Activated gamma-delta T cell (primary cell): Measurements from ENCODE around the gene LDB1.
A peak's percentile ranks its signal among the peaks of the same experiment; 100 is the strongest.

ENCODE experiments used
- DNase-seq: peaks from one replicate; lab custom pipeline; 2025; lab: John Stamatoyannopoulos, UW

The LDB1 gene

GRCh38 chr10:102135956-102136526 is 15.9 kb upstream of the LDB1 start:
- DNase-seq = no peak

DNA sequence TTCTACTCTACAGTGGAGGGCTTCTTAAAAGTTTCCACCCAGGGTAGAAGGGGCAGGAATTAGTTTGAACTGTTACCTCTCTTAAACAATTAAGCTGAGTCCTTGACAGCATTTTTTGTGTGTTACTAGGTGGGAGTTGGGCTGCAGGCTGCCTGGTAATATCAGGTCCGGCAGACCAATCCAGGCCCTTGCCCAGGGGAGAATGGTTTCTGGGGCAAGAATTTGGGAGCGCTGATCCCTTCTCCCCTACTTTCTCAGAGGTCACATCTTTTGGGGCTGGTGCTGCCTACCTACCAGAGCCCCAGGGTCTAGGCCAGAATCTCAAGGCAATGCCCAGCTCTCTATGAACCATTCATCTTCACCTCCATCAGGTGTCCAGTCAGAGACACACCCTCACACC is 14.2 kb upstream of the LDB1 start:
- DNase-seq = no peak

DNA sequence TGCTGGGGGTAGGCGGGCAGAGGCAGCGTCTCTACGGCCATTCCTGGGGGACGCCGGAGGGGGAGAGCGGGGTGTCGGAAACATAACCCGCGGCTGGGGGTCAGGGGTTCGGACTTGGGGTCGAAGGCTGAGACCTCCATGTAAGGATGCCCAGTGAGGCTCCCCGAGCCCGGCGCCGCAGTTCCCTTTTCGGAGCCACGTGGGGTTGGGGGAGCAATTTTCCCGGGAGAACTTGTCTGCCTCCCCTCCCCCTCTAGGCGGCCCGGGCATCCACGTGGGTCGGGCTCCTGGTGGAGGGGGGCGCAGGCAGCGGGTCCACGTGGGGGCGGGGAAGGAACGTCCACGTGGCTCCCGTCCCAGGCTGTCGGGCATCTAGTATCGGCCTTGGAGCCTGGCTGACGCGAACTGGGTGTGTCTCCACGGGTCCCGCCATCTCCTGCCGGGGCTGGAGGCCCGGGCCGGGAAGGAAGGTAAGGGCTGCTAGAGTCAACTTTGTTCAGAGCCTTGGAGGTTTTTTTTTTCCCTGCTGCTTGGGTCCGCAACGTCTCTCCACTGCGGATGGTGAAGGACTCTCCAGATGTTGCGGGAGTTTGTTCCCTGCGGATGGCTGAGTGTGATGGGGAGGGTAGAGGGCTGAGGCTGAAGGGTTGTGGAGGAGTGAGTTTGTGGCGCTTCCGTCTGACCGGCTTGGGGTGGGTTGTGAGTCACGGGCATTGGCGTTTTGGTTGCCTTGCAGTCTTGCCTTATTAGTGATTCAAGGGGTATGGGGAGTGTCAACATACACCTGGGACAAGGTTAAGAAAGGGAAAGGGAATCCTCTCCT is 13.4 kb upstream of the LDB1 start:
- no peak for DNase-seq

DNA sequence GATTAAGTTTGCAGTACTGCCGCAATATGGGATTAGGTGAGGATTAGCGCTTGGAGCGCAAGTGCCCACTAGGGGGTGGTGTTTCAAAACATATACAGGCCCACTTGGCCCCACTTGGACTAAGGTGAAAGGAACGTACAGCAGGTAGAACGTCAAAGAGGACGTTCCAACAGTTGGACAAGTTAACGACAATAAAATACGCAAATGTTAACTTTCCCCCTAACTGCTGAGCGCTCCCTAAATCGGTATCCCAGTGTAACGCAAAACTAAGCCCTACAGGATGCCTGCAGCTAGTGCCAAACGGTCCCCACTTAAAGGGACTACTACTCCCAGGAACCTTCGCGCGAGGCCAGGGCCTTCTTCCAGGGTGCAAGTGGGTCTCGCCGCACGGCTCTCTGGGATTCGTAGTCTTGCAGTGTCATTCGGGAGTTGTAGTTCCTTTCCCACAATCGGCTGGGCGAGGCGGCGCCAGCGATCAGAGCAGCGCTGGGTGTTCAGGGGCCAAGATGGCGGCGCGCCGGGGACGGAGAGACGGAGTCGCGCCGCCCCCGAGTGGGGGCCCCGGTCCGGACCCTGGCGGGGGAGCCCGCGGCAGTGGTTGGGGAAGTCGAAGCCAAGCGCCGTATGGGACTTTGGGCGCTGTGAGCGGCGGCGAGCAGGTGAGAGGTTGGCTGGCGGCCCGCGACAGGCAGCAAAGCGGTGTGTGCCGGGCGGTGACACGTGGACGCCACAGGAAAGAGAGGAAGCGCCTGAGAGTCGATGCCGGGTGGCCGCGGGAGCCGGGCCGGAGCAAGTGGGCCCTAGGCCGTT is 12.6 kb upstream of the LDB1 start, which contains the start of gene PPRC1:
TSS of gene PPRC1 (plus strand) at position 478 of the 810 bp plus-strand sequence. CDS start at position 507, 29 bp downstream.
- DNase-seq = peak; percentile 74

GRCh38 chr10:102132193-102132562 is 12.0 kb upstream of the LDB1 start:
- no peak for DNase-seq

- DNase-seq = no peak
These were observed 11.4 kb upstream of the LDB1 start for GRCh38 chr10:102131286-102132170.

GRCh38 chr10:102123223-102123622 is 3.1 kb upstream of the LDB1 start:
- no peak for DNase-seq

- DNase-seq = no peak
These were observed 2.3 kb upstream of the LDB1 start for GRCh38 chr10:102122450-102122849.

DNA sequence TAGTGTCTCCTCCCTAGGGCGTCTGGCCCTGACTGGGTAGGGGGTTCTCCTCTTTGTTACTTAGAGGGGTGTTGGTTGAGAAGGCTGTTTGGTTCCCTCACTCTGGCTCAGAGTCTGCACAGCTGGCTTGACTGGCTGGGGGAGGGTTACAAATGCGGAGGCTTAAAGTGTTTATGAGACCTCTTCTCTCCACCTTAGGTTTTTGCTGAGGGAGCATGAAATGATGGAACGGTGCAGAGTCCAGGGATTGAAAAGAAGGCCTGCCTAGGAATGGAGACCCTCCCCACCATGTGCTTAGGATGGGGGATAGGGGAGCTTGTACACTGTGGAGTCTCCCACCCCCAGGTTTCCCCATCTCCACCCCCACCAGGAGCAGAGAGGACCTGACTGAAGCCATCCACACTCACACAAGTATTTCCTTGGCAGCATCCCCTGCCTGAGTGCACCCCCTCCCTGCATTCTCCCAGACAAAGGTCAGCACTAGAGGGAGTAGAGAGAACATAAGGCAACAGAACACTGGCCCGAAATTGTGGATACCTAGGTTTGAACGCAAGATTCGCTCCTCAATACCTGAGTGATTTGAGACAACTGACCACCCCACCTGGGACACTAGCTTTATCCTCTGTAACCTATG is 1.7 kb upstream of the LDB1 start:
- DNase-seq = no peak

- DNase-seq = no peak
These were observed 997 bp upstream of the LDB1 start for GRCh38 chr10:102120991-102121738.

DNA sequence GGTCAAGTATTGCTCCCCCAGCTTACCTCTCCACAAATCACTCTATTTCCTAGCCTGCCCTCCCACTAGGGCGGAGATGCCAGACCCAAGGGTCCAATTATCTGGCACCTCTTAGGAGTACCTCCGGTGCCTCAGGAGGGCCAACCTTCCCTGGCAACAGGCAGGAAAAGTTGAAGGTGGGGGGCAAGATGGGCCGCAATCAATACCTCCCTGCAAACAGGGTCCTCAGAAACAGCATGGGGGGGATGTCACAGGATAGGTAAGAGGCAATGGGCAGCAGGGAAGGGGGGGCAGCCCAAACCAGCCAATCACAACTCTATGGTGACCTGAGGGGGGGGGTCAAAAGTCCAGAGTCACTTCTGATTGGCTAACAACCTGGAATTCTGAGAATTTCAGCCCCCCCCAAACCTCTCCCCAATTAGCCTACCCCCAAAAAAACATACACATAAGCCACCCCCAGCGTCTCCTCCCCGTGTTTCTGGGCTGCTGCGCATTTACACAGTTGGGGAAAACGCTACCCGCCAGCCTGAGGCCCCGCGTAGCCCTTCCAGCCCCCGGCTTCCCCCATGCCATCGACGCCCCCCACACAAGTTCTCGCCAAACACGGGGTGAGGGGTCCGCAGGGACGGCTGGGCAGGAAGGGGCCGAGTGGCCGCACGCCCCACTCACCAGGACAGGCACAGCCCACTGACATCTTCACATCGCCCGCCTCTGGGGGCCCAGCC is 589 bp downstream of the LDB1 start:
- DNase-seq = no peak

- no peak for DNase-seq
These were observed 1.3 kb downstream of the LDB1 start for GRCh38 chr10:102118867-102119266.

- peak; percentile 22 for DNase-seq
These were observed 2.6 kb downstream of the LDB1 start for GRCh38 chr10:102117391-102118159.

- no peak for DNase-seq
These were observed 3.5 kb downstream of the LDB1 start for GRCh38 chr10:102116656-102117055.

DNA sequence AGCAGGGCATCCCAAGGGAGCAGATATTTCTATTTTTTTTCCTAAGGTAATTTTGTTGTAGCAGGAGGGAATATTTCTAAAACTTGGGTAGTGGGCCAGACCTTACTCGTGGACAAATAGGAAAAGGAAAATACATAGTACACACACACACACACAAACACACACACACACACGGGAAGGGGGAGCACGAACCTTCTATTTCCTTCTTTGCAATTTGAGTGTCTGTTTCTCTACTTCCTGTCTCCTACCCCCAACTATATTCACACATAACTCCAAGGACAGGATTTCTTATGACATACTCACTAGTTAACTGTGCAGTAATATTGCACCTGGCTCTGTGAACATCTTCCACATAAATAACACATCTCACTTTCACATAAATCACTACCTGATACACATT is 4.4 kb downstream of the LDB1 start:
- no peak for DNase-seq

DNA sequence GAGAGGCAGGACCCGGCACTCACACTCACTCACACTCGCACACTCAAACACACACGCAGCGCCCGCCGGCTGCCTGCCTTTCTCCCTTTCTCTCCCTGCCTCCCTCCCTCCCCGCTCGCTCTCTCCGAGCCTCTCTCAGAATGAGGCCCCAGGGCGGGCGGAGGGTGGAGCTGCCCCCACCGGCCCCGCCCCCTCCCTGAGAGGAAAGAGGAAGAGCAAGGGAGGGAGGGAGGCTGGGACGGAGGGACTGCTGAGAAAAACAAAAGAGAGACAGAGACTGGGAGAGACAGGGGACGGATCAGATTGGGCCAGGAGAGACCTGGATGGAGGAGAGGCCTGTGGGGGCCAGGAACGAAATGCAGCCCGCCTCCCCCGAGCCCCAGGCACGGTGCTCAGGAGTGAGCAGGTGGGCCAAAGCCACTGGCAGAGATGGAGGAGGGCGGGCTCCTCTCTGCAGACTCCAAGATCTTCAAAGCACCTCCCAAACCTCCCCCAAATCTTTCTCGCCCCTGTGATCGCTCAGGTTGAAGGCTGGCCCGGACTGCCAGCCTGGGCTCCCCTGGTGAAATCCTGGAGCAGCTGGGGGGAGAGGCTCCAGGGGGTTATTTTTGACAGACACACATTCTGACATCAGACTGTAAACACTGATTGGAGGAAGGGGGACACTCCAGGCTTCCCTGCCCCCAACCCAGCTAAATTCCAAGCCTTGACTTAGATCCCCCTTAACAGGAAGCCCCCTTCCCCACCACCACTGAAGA is 5.1 kb downstream of the LDB1 start:
- DNase-seq = peak; percentile 55

- DNase-seq = no peak
These were observed 6.0 kb downstream of the LDB1 start for GRCh38 chr10:102113956-102114857.
